H9 (cell line): ENCODE data around the gene PKD1. TPM values are rescaled to one million over a fixed set of nuclear protein-coding genes. Genes with fewer than 3 reads are reported as not detected.
A peak's percentile ranks its signal among the peaks of the same experiment; 100 is the strongest.

Experiments used
- DNase-seq: peaks from one replicate; pipeline ENCODE4 v3.0.0-alpha.2; 2017
- H2AFZ ChIP-seq: one replicate; pipeline ENCODE4 v1.6.1; 2013; ENCODE audit warnings: mild to moderate bottlenecking, low read length, control low read depth, moderate library complexity
- H2AK5ac ChIP-seq: 2 replicates; pipeline ENCODE4 v1.6.1; 2013; ENCODE audit warnings: low read length, control low read depth, mixed read lengths; ENCODE audit not compliant: insufficient read length
- H2BK120ac ChIP-seq: one replicate; pipeline ENCODE4 v1.6.1; 2013; ENCODE audit warnings: low read depth, mild to moderate bottlenecking, low read length, control low read depth, inconsistent platforms; ENCODE audit not compliant: poor library complexity, severe bottlenecking
- H2BK12ac ChIP-seq: 2 replicates; pipeline ENCODE4 v1.6.1; 2013; ENCODE audit warnings: low read length, control low read depth, mixed read lengths, low read depth; ENCODE audit not compliant: insufficient read length
- H2BK15ac ChIP-seq: 2 replicates; pipeline ENCODE4 v1.6.1; 2013; ENCODE audit warnings: low read depth, low read length, control low read depth
- H2BK20ac ChIP-seq: one replicate; pipeline ENCODE4 v1.6.1; 2013; ENCODE audit warnings: low read depth, mild to moderate bottlenecking, low read length, control low read depth, inconsistent platforms; ENCODE audit not compliant: poor library complexity, severe bottlenecking
- H2BK5ac ChIP-seq: 2 replicates; pipeline ENCODE4 v1.6.1; 2013; ENCODE audit warnings: low read length, control low read depth, mixed read lengths; ENCODE audit not compliant: insufficient read length
- H3K14ac ChIP-seq: 2 replicates; pipeline ENCODE4 v1.6.1; 2013; ENCODE audit warnings: low read length, control low read depth; ENCODE audit not compliant: insufficient read depth
- H3K18ac ChIP-seq: 2 replicates; pipeline ENCODE4 v1.6.1; 2013; ENCODE audit warnings: low read depth, mild to moderate bottlenecking, mixed read lengths, low read length, control low read depth; ENCODE audit not compliant: insufficient read length
- H3K23ac ChIP-seq: 2 replicates; pipeline ENCODE4 v1.6.1; 2013; ENCODE audit warnings: low read length, control low read depth, mixed read lengths, low read depth; ENCODE audit not compliant: insufficient read length
- H3K23me2 ChIP-seq: 2 replicates; pipeline ENCODE4 v1.6.1; 2013; ENCODE audit warnings: low read depth, mild to moderate bottlenecking, mixed read lengths, low read length, control low read depth; ENCODE audit not compliant: insufficient read length, poor library complexity, severe bottlenecking
- H3K27ac ChIP-seq: 2 replicates; pipeline ENCODE4 v1.5.1; 2013; ENCODE audit warnings: low read length, control low read depth, mixed read lengths, low read depth; ENCODE audit not compliant: insufficient read length
- H3K27me3 ChIP-seq: 2 replicates; pipeline ENCODE4 v1.6.1; 2013; ENCODE audit warnings: low read length, control low read depth, inconsistent platforms; ENCODE audit not compliant: insufficient read depth
- H3K4ac ChIP-seq: 2 replicates; pipeline ENCODE4 v1.6.1; 2013; ENCODE audit warnings: low read depth, mild to moderate bottlenecking, control low read depth, inconsistent platforms, low read length, moderate library complexity
- H3K4me1 ChIP-seq: 2 replicates; pipeline ENCODE4 v1.6.1; 2013; ENCODE audit warnings: low read length, control low read depth, inconsistent platforms; ENCODE audit not compliant: insufficient read depth
- H3K4me2 ChIP-seq: 2 replicates; pipeline ENCODE4 v1.6.1; 2013; ENCODE audit warnings: low read length, control low read depth, mixed read lengths; ENCODE audit not compliant: insufficient read length, insufficient read depth
- H3K56ac ChIP-seq: 2 replicates; pipeline ENCODE4 v1.6.1; 2013; ENCODE audit warnings: low read depth, mild to moderate bottlenecking, mixed read lengths, low read length, control low read depth; ENCODE audit not compliant: insufficient read length
- H3K79me1 ChIP-seq: 2 replicates; pipeline ENCODE4 v1.6.1; 2013; ENCODE audit warnings: low read depth, mild to moderate bottlenecking, moderate library complexity, low read length, control low read depth, inconsistent platforms; ENCODE audit not compliant: insufficient read depth, poor library complexity, severe bottlenecking
- H3K79me2 ChIP-seq: 2 replicates; pipeline ENCODE4 v1.6.1; 2013; ENCODE audit warnings: low read length, control low read depth, inconsistent platforms; ENCODE audit not compliant: insufficient read depth
- H3K9ac ChIP-seq: 2 replicates; pipeline ENCODE4 v1.6.1; 2013; ENCODE audit warnings: low read length, control low read depth, mixed read lengths; ENCODE audit not compliant: insufficient read length; ENCODE audit errors: extremely low read depth
- H3K9me3 ChIP-seq: one replicate; pipeline ENCODE4 v1.6.1; 2013; ENCODE audit warnings: low read depth, low read length, inconsistent platforms; ENCODE audit not compliant: control insufficient read depth
- H3T11ph ChIP-seq: one replicate; pipeline ENCODE4 v1.6.1; 2013; ENCODE audit warnings: mild to moderate bottlenecking, low read length, control low read depth, inconsistent platforms
- H4K20me1 ChIP-seq: one replicate; pipeline ENCODE4 v1.6.1; 2013; ENCODE audit not compliant: control insufficient read depth, insufficient read length, insufficient read depth
- H4K5ac ChIP-seq: 2 replicates; pipeline ENCODE4 v1.6.1; 2013; ENCODE audit warnings: low read depth, mild to moderate bottlenecking, mixed read lengths, low read length, control low read depth; ENCODE audit not compliant: insufficient read length
- H4K8ac ChIP-seq: replicated peaks from 2 replicates; pipeline ENCODE4 v1.6.1; 2013; ENCODE audit warnings: low read length, control low read depth, mixed read lengths, low read depth; ENCODE audit not compliant: insufficient read length
- H4K91ac ChIP-seq: 2 replicates; pipeline ENCODE4 v1.6.1; 2013; ENCODE audit warnings: low read depth, mild to moderate bottlenecking, moderate library complexity, mixed read lengths, low read length, control low read depth; ENCODE audit not compliant: insufficient read length
- H3K27ac Mint-ChIP-seq, 3 experiments: 2 replicates in 2 of 3; 3 replicates in 1 of 3; pipeline ENCODE4 v1.8.0; 2020 to 2021; ENCODE audit warnings: mixed read lengths in 3 of 3, mild to moderate bottlenecking in 1 of 3, moderate library complexity in 1 of 3
- H3K27me3 Mint-ChIP-seq: 2 replicates; pipeline ENCODE4 v1.8.0; 2021; ENCODE audit warnings: low read depth, mild to moderate bottlenecking, moderate library complexity, mixed read lengths
- H3K36me3 Mint-ChIP-seq, 3 experiments: 2 replicates in 2 of 3; 3 replicates in 1 of 3; pipeline ENCODE4 v1.8.0; 2020 to 2021; ENCODE audit warnings: low read depth in 3 of 3, mixed read lengths in 3 of 3; ENCODE audit not compliant: insufficient read depth in 1 of 3
- H3K4me1 Mint-ChIP-seq, 2 experiments: 2 replicates each; pipeline ENCODE4 v1.8.0; 2020; ENCODE audit warnings: mixed read lengths in 2 of 2
- H3K4me3 Mint-ChIP-seq, 2 experiments: 2 replicates in 1 of 2; 3 replicates in 1 of 2; pipeline ENCODE4 v1.8.0; 2020 to 2021; ENCODE audit warnings: mild to moderate bottlenecking in 2 of 2, mixed read lengths in 2 of 2, moderate library complexity in 1 of 2
- H3K9me3 Mint-ChIP-seq, 2 experiments: 2 replicates in 1 of 2; 3 replicates in 1 of 2; pipeline ENCODE4 v1.8.0; 2020; ENCODE audit warnings: mild to moderate bottlenecking in 2 of 2, mixed read lengths in 2 of 2, moderate library complexity in 1 of 2
- CTCF ChIP-seq: fragments of 200-600 bp; sonication (generic); conservative IDR thresholded peaks from 3 replicates; pipeline ENCODE4 v1.8.0; 2021; ENCODE audit warnings: antibody characterized with exemption, mild to moderate bottlenecking
- WGBS: extraction: QIAGEN DNeasy Blood & Tissue Kit; methylation state at CpG from one replicate; pipeline ENCODE4 v1.1.7; 2013; ENCODE audit warnings: missing lambda C conversion rate, low lambda C conversion rate, mixed read lengths; ENCODE audit not compliant: insufficient read length; ENCODE audit errors: extremely low coverage; 5-methylcytosine and 5-hydroxymethylcytosine counted together
- total RNA-seq: library from RNA; stranded (reverse); gene quantifications from 2 replicates; pipeline ENCODE4 v1.2.1, GENCODE V29; 2021

PKD1 gene
- total RNA-seq, 1 experiment from 2014 or later = 88.0 TPM

GRCh38 chr16:2180962-2181923, 45.5 kb upstream of the PKD1 start:
- Histone ChIP-seq H3T11ph (no peak overlapping the region), H2BK20ac (no peak overlapping the region), H3K9ac (no peak overlapping the region), H3K18ac (no peak overlapping the region), H4K5ac (no peak overlapping the region), H3K79me1 (no peaks in the 10 kb centered on the region), H4K91ac (no peak overlapping the region), H2AK5ac (no peak overlapping the region), H3K23ac (no peak overlapping the region), H3K14ac (no peak overlapping the region), H3K9me3 (no peaks in the 10 kb centered on the region), H2AFZ (no peak overlapping the region), H3K4me1 (no peaks in the 10 kb centered on the region), H2BK12ac (no peak overlapping the region), H3K23me2 (peaks cover under 1% of the 10 kb centered on the region), H3K4me2 (no peak overlapping the region), H3K79me2 (no peaks in the 10 kb centered on the region), H2BK15ac (no peak overlapping the region), H3K27ac (no peak overlapping the region), H2BK120ac (no peak overlapping the region), H4K20me1 (peaks cover 3% of the 10 kb centered on the region), H3K4ac (no peak overlapping the region), H3K27me3 (no peaks in the 10 kb centered on the region), H4K8ac (no peak overlapping the region), H2BK5ac (no peak overlapping the region), H3K56ac (no peak overlapping the region)
- TF ChIP-seq CTCF = no peak
- Mint-ChIP-seq H3K27me3 (no peaks in the 10 kb centered on the region), H3K27ac (peak overlapping the region in 2 of 3 experiments; percentile 19 to 89; a peak in 2 of 7 replicates), H3K4me1 (peaks cover 3 to 7% of the 10 kb centered on the region in 2 experiments), H3K9me3 (no peaks in the 10 kb centered on the region), H3K4me3 (no peak overlapping the region), H3K36me3 (peaks cover 0 to 17% (median 14%) of the 10 kb centered on the region in 3 experiments; a peak in 4 of 7 replicates)
- WGBS = no CpG with 5 or more reads among the region's 46 CpGs
- DNase-seq = peak; percentile 61
